ENCODE data around the gene ZNF497.
A peak's percentile ranks its signal among the peaks of the same experiment; 100 is the strongest.

Gene ZNF497

DNA sequence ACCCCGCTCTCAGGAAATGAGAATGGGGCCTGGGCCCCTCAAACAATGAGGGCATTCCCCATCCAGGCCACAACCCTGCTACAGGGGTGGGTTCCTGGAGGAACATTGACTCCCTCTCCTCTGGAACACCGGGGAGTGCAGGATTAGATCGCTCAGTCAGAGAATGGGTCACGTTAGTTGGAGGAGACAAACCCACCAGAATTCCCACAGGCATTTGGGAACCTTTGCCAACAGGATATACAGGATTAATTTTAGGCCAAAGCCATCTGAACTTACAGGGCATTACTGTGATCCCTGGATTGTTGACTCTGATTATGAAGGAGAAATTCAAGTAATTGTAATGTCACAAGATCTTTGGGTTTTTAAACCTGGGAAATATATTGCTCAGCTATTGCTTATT lies 54.8 kb downstream of the ZNF497 start:
- H3K4me2 ChIP-seq (ENCODE audit: low read length, poor library complexity, severe bottlenecking) = no peak overlapping the region
- no peak overlapping the region for H3K27ac ChIP-seq (ENCODE audit: low read length, poor library complexity, severe bottlenecking)
- no peaks in the 10 kb centered on the region for H3K27me3 ChIP-seq (ENCODE audit: control insufficient read depth in 1 of 2, insufficient read depth in 1 of 2, low read length in 2 of 2)
- H2BK5ac ChIP-seq (ENCODE audit: low read depth, low read length, poor library complexity, severe bottlenecking) = no peak overlapping the region
- H2BK120ac ChIP-seq (ENCODE audit: low read depth, low read length) = no peak overlapping the region
- H2BK15ac ChIP-seq (ENCODE audit: low read depth, poor library complexity, severe bottlenecking) = no peak overlapping the region
- no peak overlapping the region for H4K8ac ChIP-seq (ENCODE audit: low read length)
- H3K23ac ChIP-seq (ENCODE audit: low read length in 2 of 2) = no peak overlapping the region
- no peak overlapping the region for H3K14ac ChIP-seq (ENCODE audit: low read length in 2 of 2)
- H3K79me1 ChIP-seq (replicated peaks; ENCODE audit: low read length, poor library complexity, severe bottlenecking) = peaks cover 40% of the 10 kb centered on the region
- H3K4me1 ChIP-seq (ENCODE audit: control insufficient read depth, insufficient read depth, low read depth, low read length) = peaks cover 3% of the 10 kb centered on the region
- DNase-seq = no peak
- H2AFZ ChIP-seq (ENCODE audit: low read depth, low read length) = no peak overlapping the region
- H3K4ac ChIP-seq (ENCODE audit: low read depth in 1 of 2, low read length in 2 of 2) = no peak overlapping the region
- H2AK5ac ChIP-seq (ENCODE audit: low read length, severe bottlenecking) = no peak overlapping the region
- WGBS = 96% methylated on average over 4 of the region's 4 CpGs
- H3K36me3 ChIP-seq (ENCODE audit: control insufficient read depth in 1 of 2, insufficient read depth in 2 of 2, low read depth in 1 of 2, low read length in 2 of 2) = peaks cover 31 to 56% of the 10 kb centered on the region in 2 experiments
- no peak overlapping the region for H3K9ac ChIP-seq (ENCODE audit: low read length)
- H2BK12ac ChIP-seq (ENCODE audit: low read length in 2 of 2) = no peak overlapping the region
- no peak overlapping the region for H3K18ac ChIP-seq (ENCODE audit: low read depth in 1 of 2, low read length in 2 of 2)
- H3K9me3 ChIP-seq (ENCODE audit: control insufficient read depth, low read length) = no peaks in the 10 kb centered on the region
- no peak overlapping the region for H3K4me3 ChIP-seq (ENCODE audit: insufficient read depth in 1 of 2, low read depth in 1 of 2, low read length in 2 of 2)
- no peak overlapping the region for H4K91ac ChIP-seq (ENCODE audit: low read length)

DNA sequence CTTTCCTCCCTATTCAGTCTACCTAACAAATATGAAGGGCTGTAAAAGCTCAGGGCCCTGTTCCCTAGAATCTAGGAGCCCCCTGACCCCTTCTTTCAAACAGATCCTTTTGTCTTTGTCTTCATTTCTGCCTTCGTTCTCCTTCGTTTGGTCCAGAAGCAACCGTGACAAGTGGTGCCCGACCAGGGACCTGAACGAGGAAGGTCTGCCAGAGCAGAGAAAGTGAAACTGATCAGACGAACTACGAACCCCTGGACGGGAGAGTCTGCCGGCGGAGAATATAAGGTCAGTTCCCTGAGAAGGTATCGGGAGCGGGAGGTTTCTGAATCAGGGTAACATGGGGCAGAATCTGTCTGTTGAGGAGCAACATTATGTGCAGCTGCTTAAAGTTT lies 56.6 kb downstream of the ZNF497 start:
- H3K36me3 ChIP-seq (ENCODE audit: control insufficient read depth in 1 of 2, insufficient read depth in 2 of 2, low read depth in 1 of 2, low read length in 2 of 2) = peaks cover 21 to 56% of the 10 kb centered on the region in 2 experiments
- H3K9ac ChIP-seq (ENCODE audit: low read length) = peak overlapping the region; percentile 98
- H3K14ac ChIP-seq (ENCODE audit: low read length in 2 of 2) = no peak overlapping the region
- H4K8ac ChIP-seq (ENCODE audit: low read length) = no peak overlapping the region
- H3K4me3 ChIP-seq (ENCODE audit: insufficient read depth in 1 of 2, low read depth in 1 of 2, low read length in 2 of 2) = peak overlapping the region; percentile 77 to 99
- H3K9me3 ChIP-seq (ENCODE audit: control insufficient read depth, low read length) = peaks cover 11% of the 10 kb centered on the region
- no peak overlapping the region for H3K27ac ChIP-seq (ENCODE audit: low read length, poor library complexity, severe bottlenecking)
- no peak overlapping the region for H3K18ac ChIP-seq (ENCODE audit: low read depth in 1 of 2, low read length in 2 of 2)
- no peak overlapping the region for H2AFZ ChIP-seq (ENCODE audit: low read depth, low read length)
- H3K4me2 ChIP-seq (ENCODE audit: low read length, poor library complexity, severe bottlenecking) = peak overlapping the region; percentile 62
- no peak overlapping the region for H2AK5ac ChIP-seq (ENCODE audit: low read length, severe bottlenecking)
- H3K79me1 ChIP-seq (replicated peaks; ENCODE audit: low read length, poor library complexity, severe bottlenecking) = peaks cover 34% of the 10 kb centered on the region
- peaks cover 3% of the 10 kb centered on the region for H3K4me1 ChIP-seq (ENCODE audit: control insufficient read depth, insufficient read depth, low read depth, low read length)
- DNase-seq = peak; percentile 38
- H2BK5ac ChIP-seq (ENCODE audit: low read depth, low read length, poor library complexity, severe bottlenecking) = no peak overlapping the region
- H2BK15ac ChIP-seq (ENCODE audit: low read depth, poor library complexity, severe bottlenecking) = no peak overlapping the region
- H3K4ac ChIP-seq (ENCODE audit: low read depth in 1 of 2, low read length in 2 of 2) = no peak overlapping the region
- no peak overlapping the region for H2BK120ac ChIP-seq (ENCODE audit: low read depth, low read length)
- H3K27me3 ChIP-seq (ENCODE audit: control insufficient read depth in 1 of 2, insufficient read depth in 1 of 2, low read length in 2 of 2) = no peaks in the 10 kb centered on the region
- H3K23ac ChIP-seq (ENCODE audit: low read length in 2 of 2) = no peak overlapping the region
- 74% methylated on average over 12 of the region's 12 CpGs for WGBS
- H2BK12ac ChIP-seq (ENCODE audit: low read length in 2 of 2) = no peak overlapping the region
- H4K91ac ChIP-seq (ENCODE audit: low read length) = no peak overlapping the region

DNA sequence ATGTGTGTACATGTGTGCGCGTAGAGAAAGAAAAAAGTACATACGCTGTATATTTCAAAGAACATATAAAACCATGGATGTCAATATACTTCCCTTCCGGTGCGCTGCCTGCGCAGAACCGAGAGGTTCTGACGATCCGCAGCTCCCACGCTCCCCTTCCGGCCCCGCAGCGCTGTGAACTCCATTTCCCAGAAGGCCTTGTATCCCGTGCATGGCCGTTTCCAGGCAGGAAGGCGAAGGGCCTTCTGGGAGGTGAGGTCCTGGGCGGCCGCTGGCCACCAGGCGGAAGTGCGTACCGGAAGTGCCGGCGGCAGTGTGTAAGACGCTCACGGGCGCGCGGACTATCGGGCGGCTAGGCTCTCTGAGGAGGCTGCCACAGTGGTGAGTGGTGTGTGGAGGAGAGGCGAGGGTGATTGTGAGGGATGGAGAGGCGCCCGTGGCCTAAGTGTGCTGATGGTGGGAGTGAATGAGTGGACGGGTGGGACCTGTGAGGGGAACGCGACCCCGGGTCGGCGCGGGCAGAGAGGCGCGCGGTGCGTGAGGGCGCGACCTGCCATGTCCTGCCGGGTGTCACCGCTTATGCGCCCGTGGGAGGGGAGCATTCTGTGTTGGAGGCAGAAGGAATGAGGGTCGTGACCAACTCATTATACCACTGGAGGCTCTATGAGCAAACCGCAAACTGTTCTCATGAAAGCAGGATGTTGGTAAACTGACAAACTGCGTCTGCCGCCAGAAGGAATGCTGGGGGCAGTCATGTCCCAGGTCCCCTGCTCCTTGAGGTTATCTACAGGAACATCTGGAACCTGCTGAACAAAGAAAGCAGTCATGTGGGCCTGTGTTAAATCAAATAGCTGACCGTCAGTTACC lies 57.3 kb downstream of the ZNF497 start, which contains the start of gene ERVK3-1:
TSS of gene ERVK3-1 (plus strand) at position 313 of the 867 bp plus-strand sequence. CDS start 6,792 bp downstream, outside the sequence.
- Histone ChIP-seq H4K8ac (ENCODE audit: low read length) (peak within 1 kb of the TSS; percentile 74), H3K79me1 (replicated peaks; ENCODE audit: low read length, poor library complexity, severe bottlenecking) (peaks cover 40% of the 10 kb centered on the region), H3K18ac (ENCODE audit: low read depth in 1 of 2, low read length in 2 of 2) (peak within 1 kb of the TSS; percentile 70 to 96), H4K91ac (ENCODE audit: low read length) (peak within 1 kb of the TSS; percentile 81), H3K4me2 (ENCODE audit: low read length, poor library complexity, severe bottlenecking) (peak within 1 kb of the TSS; percentile 63), H2AK5ac (ENCODE audit: low read length, severe bottlenecking) (no peak within 1 kb of the TSS), H2BK120ac (ENCODE audit: low read depth, low read length) (no peak within 1 kb of the TSS), H2AFZ (ENCODE audit: low read depth, low read length) (peak within 1 kb of the TSS; percentile 87), H3K14ac (ENCODE audit: low read length in 2 of 2) (peak within 1 kb of the TSS in 1 of 2 experiments; percentile 89), H2BK5ac (ENCODE audit: low read depth, low read length, poor library complexity, severe bottlenecking) (no peak within 1 kb of the TSS), H3K9me3 (ENCODE audit: control insufficient read depth, low read length) (peaks cover 17% of the 10 kb centered on the region), H3K36me3 (ENCODE audit: control insufficient read depth in 1 of 2, insufficient read depth in 2 of 2, low read depth in 1 of 2, low read length in 2 of 2) (peaks cover 24 to 63% of the 10 kb centered on the region in 2 experiments), H3K4ac (ENCODE audit: low read depth in 1 of 2, low read length in 2 of 2) (peak within 1 kb of the TSS; percentile 62 to 65), H3K4me3 (ENCODE audit: insufficient read depth in 1 of 2, low read depth in 1 of 2, low read length in 2 of 2) (peak within 1 kb of the TSS; percentile 77 to 99), H2BK15ac (ENCODE audit: low read depth, poor library complexity, severe bottlenecking) (no peak within 1 kb of the TSS), H3K27ac (ENCODE audit: low read length, poor library complexity, severe bottlenecking) (peak within 1 kb of the TSS; percentile 30), H3K9ac (ENCODE audit: low read length) (peak within 1 kb of the TSS; percentile 98), H3K23ac (ENCODE audit: low read length in 2 of 2) (peak within 1 kb of the TSS in 1 of 2 experiments; percentile 81), H3K27me3 (ENCODE audit: control insufficient read depth in 1 of 2, insufficient read depth in 1 of 2, low read length in 2 of 2) (no peaks in the 10 kb centered on the region), H2BK12ac (ENCODE audit: low read length in 2 of 2) (peak within 1 kb of the TSS in 1 of 2 experiments; percentile 37), H3K4me1 (ENCODE audit: control insufficient read depth, insufficient read depth, low read depth, low read length) (peaks cover 3% of the 10 kb centered on the region)
- under 1% methylated on average over 52 of the region's 55 CpGs for WGBS
- DNase-seq = peak; percentile 99

DNA sequence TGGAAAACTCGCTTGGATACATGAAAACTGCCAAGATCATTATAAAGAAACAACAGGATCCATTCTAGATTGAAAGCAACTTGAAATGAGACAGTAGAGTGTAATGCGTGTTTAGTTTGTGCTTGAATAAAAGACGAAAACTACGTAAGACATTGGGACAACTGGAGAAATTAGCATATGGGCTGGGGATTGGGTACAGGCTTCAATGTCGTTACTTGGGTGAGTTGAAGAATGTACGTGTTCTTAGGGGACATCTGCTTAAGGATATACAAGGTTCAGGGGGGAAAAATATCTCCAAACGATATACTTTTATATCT lies 57.8 kb downstream of the ZNF497 start:
- no peak overlapping the region for H4K91ac ChIP-seq (ENCODE audit: low read length)
- H2AFZ ChIP-seq (ENCODE audit: low read depth, low read length) = no peak overlapping the region
- H3K18ac ChIP-seq (ENCODE audit: low read depth in 1 of 2, low read length in 2 of 2) = no peak overlapping the region
- no peak overlapping the region for H4K8ac ChIP-seq (ENCODE audit: low read length)
- no peak for DNase-seq
- WGBS = 17% methylated on average over 6 of the region's 7 CpGs
- peaks cover 23% of the 10 kb centered on the region for H3K9me3 ChIP-seq (ENCODE audit: control insufficient read depth, low read length)
- H2BK5ac ChIP-seq (ENCODE audit: low read depth, low read length, poor library complexity, severe bottlenecking) = no peak overlapping the region
- H3K4me2 ChIP-seq (ENCODE audit: low read length, poor library complexity, severe bottlenecking) = peak overlapping the region; percentile 63
- H3K36me3 ChIP-seq (ENCODE audit: control insufficient read depth in 1 of 2, insufficient read depth in 2 of 2, low read depth in 1 of 2, low read length in 2 of 2) = peaks cover 30 to 63% of the 10 kb centered on the region in 2 experiments
- H3K4ac ChIP-seq (ENCODE audit: low read depth in 1 of 2, low read length in 2 of 2) = no peak overlapping the region
- no peak overlapping the region for H2BK12ac ChIP-seq (ENCODE audit: low read length in 2 of 2)
- no peak overlapping the region for H2AK5ac ChIP-seq (ENCODE audit: low read length, severe bottlenecking)
- H3K4me3 ChIP-seq (ENCODE audit: insufficient read depth in 1 of 2, low read depth in 1 of 2, low read length in 2 of 2) = peak overlapping the region in 1 of 2 experiments; percentile 99
- no peak overlapping the region for H2BK15ac ChIP-seq (ENCODE audit: low read depth, poor library complexity, severe bottlenecking)
- H3K23ac ChIP-seq (ENCODE audit: low read length in 2 of 2) = no peak overlapping the region
- H3K79me1 ChIP-seq (replicated peaks; ENCODE audit: low read length, poor library complexity, severe bottlenecking) = peaks cover 43% of the 10 kb centered on the region
- H2BK120ac ChIP-seq (ENCODE audit: low read depth, low read length) = no peak overlapping the region
- H3K27ac ChIP-seq (ENCODE audit: low read length, poor library complexity, severe bottlenecking) = peak overlapping the region; percentile 30
- H3K4me1 ChIP-seq (ENCODE audit: control insufficient read depth, insufficient read depth, low read depth, low read length) = peaks cover 3% of the 10 kb centered on the region
- H3K9ac ChIP-seq (ENCODE audit: low read length) = peak overlapping the region; percentile 98
- H3K27me3 ChIP-seq (ENCODE audit: control insufficient read depth in 1 of 2, insufficient read depth in 1 of 2, low read length in 2 of 2) = no peaks in the 10 kb centered on the region
- H3K14ac ChIP-seq (ENCODE audit: low read length in 2 of 2) = no peak overlapping the region

Data from mesenchymal stem cell (in vitro differentiated cells and primary cell).